HepG2 (cell line): ENCODE data around the gene TMEM217.
"Not testable (repeated sequence)": the region's sequence is repeated elsewhere in the genome, so short reads cannot be mapped to it uniquely, and the experiment has no call there.

ENCODE experiments used
- JUND ChIP-seq: sonication (generic); formaldehyde crosslinking; IDR thresholded peaks from 2 replicates; pipeline ENCODE4 v1.8.0; 2022; ENCODE audit warnings: mild to moderate bottlenecking, missing genetic modification reagents
- RFX5 ChIP-seq: IDR thresholded peaks from 2 replicates; pipeline ENCODE4 v1.6.1; 2011; ENCODE audit warnings: low read depth, low read length, improper control_type of control experiment

GRCh38 chr6:37180610-37181009 lies 77.3 kb downstream of the TMEM217 start:
- TF ChIP-seq JUND (CRISPR knock-in tag); RFX5: not testable (repeated sequence)
